ENCODE results near the gene RNASE13.
A peak's percentile ranks its signal among the peaks of the same experiment; 100 is the strongest.
"Not testable (repeated sequence)": the region's sequence is repeated elsewhere in the genome, so short reads cannot be mapped to it uniquely, and the experiment has no call there.

Gene RNASE13

GRCh38 chr14:21019366-21019765, 15.2 kb downstream of the RNASE13 start:
- no peak for DNase-seq

GRCh38 chr14:21018781-21019180, 15.8 kb downstream of the RNASE13 start:
- DNase-seq: no peak

- DNase-seq: no peak
These were observed 16.3 kb downstream of the RNASE13 start for GRCh38 chr14:21018286-21018685.

- no peak for DNase-seq
These were observed 16.9 kb downstream of the RNASE13 start for GRCh38 chr14:21017528-21018245.

GRCh38 chr14:21016413-21017190, 18.0 kb downstream of the RNASE13 start:
- DNase-seq: no peak

GRCh38 chr14:21015312-21015711, 19.3 kb downstream of the RNASE13 start:
- DNase-seq: no peak

- DNase-seq: peak; percentile 91
These were observed 19.8 kb downstream of the RNASE13 start for GRCh38 chr14:21014761-21015190.

- DNase-seq: no peak
These were observed 23.5 kb downstream of the RNASE13 start for GRCh38 chr14:21011136-21011535.

GRCh38 chr14:21009721-21010120, 24.9 kb downstream of the RNASE13 start:
- DNase-seq: not testable (repeated sequence)

GRCh38 chr14:21003788-21004346, 30.7 kb downstream of the RNASE13 start:
- no peak for DNase-seq

GRCh38 chr14:21001218-21001617, 33.4 kb downstream of the RNASE13 start:
- DNase-seq: no peak

- no peak for DNase-seq
These were observed 35.0 kb downstream of the RNASE13 start for GRCh38 chr14:20999591-20999990.

GRCh38 chr14:20998674-20999366, 35.8 kb downstream of the RNASE13 start, which contains the start of gene SLC39A2:
SLC39A2 (plus strand) TSS chr14:20999293; CDS start chr14:20999447, 154 bp downstream.
- DNase-seq: no peak

- no peak for DNase-seq
These were observed 36.5 kb downstream of the RNASE13 start for GRCh38 chr14:20998139-20998538.

- DNase-seq: no peak
These were observed 37.0 kb downstream of the RNASE13 start for GRCh38 chr14:20997564-20997963.

GRCh38 chr14:20997115-20997514, 37.5 kb downstream of the RNASE13 start:
- DNase-seq: no peak

- DNase-seq: no peak
These were observed 38.1 kb downstream of the RNASE13 start for GRCh38 chr14:20996521-20996920.

GRCh38 chr14:20989787-20990600, 44.6 kb downstream of the RNASE13 start, which contains the start of gene METTL17:
METTL17 (plus strand) TSS chr14:20989980; CDS start chr14:20990003, 23 bp downstream.
- peak; percentile 92 for DNase-seq

- DNase-seq: no peak
These were observed 45.2 kb downstream of the RNASE13 start for GRCh38 chr14:20989471-20989786.

- DNase-seq: no peak
These were observed 45.7 kb downstream of the RNASE13 start for GRCh38 chr14:20988717-20989470.

- DNase-seq: no peak
These were observed 47.8 kb downstream of the RNASE13 start for GRCh38 chr14:20986811-20987210.

GRCh38 chr14:20985650-20986049, 49.0 kb downstream of the RNASE13 start:
- DNase-seq: not testable (repeated sequence)
